ENCODE measurements around the gene MCTP1. TPM values are rescaled to one million over a fixed set of nuclear protein-coding genes. Genes with fewer than 3 reads are reported as not detected.

The MCTP1 gene
- total RNA-seq, 1 experiment from 2014 or later, result 5.6 TPM

DNA sequence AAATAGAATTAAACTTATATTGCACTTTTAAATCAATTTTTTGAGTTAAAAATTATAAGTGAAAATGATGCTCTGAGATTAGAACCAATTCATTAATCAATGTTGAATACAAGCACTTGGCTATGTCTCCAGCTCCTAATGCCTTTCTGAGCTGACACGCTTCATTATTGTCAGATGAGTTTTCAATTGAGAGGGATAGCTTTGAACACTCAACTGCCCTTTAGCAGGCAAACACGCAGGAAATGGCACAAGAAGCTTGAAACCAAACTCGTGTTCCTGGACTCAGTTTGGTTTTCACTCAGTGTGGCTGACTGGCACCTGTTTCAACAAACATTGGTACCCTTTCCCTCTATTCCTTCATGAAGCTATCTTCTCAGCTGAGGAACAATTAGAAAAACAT, 109.8 kb downstream of the MCTP1 start:
- H3K27me3 Mint-ChIP-seq (ENCODE audit: low read depth), result peaks cover 7% of the 10 kb centered on the region
- ATAC-seq, result no peak
- H3K4me3 Mint-ChIP-seq, result no peak overlapping the region
- ChIA-PET CTCF (no interaction called here), POLR2A (no interaction called here)
- no peak for DNase-seq (ENCODE audit: low spot score)
- no peak for TF ChIP-seq TCF7 (CRISPR knock-in tag; IDR thresholded peaks at IDR 0.05; ENCODE audit: low read depth)
- no peak for TF ChIP-seq ZNF263 (CRISPR knock-in tag; IDR thresholded peaks at IDR 0.05; ENCODE audit: low read depth)
- TF ChIP-seq EMX1 (CRISPR knock-in tag; IDR thresholded peaks at IDR 0.05), result no peak
- TF ChIP-seq SMAD3 (CRISPR knock-in tag; IDR thresholded peaks at IDR 0.05; ENCODE audit: borderline replicate concordance), result no peak
- TF ChIP-seq SMAD4 (CRISPR knock-in tag; IDR thresholded peaks at IDR 0.05), result no peak
- no peak for TF ChIP-seq CREM (CRISPR knock-in tag; IDR thresholded peaks at IDR 0.05)
- TF ChIP-seq, protein P1, sequence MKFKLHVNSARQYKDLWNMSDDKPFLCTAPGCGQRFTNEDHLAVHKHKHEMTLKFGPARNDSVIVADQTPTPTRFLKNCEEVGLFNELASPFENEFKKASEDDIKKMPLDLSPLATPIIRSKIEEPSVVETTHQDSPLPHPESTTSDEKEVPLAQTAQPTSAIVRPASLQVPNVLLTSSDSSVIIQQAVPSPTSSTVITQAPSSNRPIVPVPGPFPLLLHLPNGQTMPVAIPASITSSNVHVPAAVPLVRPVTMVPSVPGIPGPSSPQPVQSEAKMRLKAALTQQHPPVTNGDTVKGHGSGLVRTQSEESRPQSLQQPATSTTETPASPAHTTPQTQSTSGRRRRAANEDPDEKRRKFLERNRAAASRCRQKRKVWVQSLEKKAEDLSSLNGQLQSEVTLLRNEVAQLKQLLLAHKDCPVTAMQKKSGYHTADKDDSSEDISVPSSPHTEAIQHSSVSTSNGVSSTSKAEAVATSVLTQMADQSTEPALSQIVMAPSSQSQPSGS (CRISPR knock-in tag; IDR thresholded peaks at IDR 0.05; ENCODE audit: borderline replicate concordance, low read depth), result no peak
- TF ChIP-seq, protein P2, sequence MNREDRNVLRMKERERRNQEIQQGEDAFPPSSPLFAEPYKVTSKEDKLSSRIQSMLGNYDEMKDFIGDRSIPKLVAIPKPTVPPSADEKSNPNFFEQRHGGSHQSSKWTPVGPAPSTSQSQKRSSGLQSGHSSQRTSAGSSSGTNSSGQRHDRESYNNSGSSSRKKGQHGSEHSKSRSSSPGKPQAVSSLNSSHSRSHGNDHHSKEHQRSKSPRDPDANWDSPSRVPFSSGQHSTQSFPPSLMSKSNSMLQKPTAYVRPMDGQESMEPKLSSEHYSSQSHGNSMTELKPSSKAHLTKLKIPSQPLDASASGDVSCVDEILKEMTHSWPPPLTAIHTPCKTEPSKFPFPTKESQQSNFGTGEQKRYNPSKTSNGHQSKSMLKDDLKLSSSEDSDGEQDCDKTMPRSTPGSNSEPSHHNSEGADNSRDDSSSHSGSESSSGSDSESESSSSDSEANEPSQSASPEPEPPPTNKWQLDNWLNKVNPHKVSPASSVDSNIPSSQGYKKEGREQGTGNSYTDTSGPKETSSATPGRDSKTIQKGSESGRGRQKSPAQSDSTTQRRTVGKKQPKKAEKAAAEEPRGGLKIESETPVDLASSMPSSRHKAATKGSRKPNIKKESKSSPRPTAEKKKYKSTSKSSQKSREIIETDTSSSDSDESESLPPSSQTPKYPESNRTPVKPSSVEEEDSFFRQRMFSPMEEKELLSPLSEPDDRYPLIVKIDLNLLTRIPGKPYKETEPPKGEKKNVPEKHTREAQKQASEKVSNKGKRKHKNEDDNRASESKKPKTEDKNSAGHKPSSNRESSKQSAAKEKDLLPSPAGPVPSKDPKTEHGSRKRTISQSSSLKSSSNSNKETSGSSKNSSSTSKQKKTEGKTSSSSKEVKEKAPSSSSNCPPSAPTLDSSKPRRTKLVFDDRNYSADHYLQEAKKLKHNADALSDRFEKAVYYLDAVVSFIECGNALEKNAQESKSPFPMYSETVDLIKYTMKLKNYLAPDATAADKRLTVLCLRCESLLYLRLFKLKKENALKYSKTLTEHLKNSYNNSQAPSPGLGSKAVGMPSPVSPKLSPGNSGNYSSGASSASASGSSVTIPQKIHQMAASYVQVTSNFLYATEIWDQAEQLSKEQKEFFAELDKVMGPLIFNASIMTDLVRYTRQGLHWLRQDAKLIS (CRISPR knock-in tag; IDR thresholded peaks at IDR 0.05; ENCODE audit: borderline replicate concordance), result no peak
- TF ChIP-seq OVOL2 (CRISPR knock-in tag; IDR thresholded peaks at IDR 0.05; ENCODE audit: borderline replicate concordance), result no peak
- TF ChIP-seq IRF1 (CRISPR knock-in tag; IDR thresholded peaks at IDR 0.05), result no peak
- no peak for TF ChIP-seq ESRRA (CRISPR knock-in tag; IDR thresholded peaks at IDR 0.05; ENCODE audit: borderline replicate concordance)
- no peak for TF ChIP-seq ZNF281 (CRISPR knock-in tag; IDR thresholded peaks at IDR 0.05)
- TF ChIP-seq HMGA2 (CRISPR knock-in tag; IDR thresholded peaks at IDR 0.05), result no peak
- no peak for TF ChIP-seq ZBTB21 (CRISPR knock-in tag; IDR thresholded peaks at IDR 0.05; ENCODE audit: borderline replicate concordance)
- H3K36me3 Mint-ChIP-seq, result peaks cover 18% of the 10 kb centered on the region
- peaks cover 17% of the 10 kb centered on the region for H3K9me3 Mint-ChIP-seq
- no peak overlapping the region for H3K27ac Mint-ChIP-seq
- peaks cover 74% of the 10 kb centered on the region for H3K4me1 Mint-ChIP-seq

- ChIA-PET CTCF (interaction anchor here (0.7 kb wide), 1 partner anchor 204 kb away, joined by 3 read pairs; no protein-coding TSS in a partner anchor), POLR2A (interaction anchor here (1.1 kb wide), 1 partner anchor 19 kb away, joined by 4 read pairs; no protein-coding TSS in a partner anchor)
- Mint-ChIP-seq H3K27me3 (ENCODE audit: low read depth) (peaks cover 7% of the 10 kb centered on the region), H3K4me3 (no peak overlapping the region), H3K4me1 (peaks cover 49% of the 10 kb centered on the region), H3K27ac (0 out of 2 replicates have a peak overlapping the region, but pooled peaks have one; percentile 27), H3K36me3 (peaks cover 31% of the 10 kb centered on the region), H3K9me3 (peaks cover 32% of the 10 kb centered on the region)
- DNase-seq (ENCODE audit: low spot score) (no peak), ATAC-seq (peak; percentile 87)
- no peak for TF ChIP-seq NFYB (CRISPR knock-in tag; conservative IDR thresholded peaks at IDR 0.05; ENCODE audit: low read depth)
- no peak for TF ChIP-seq GRHL2 (CRISPR knock-in tag; IDR thresholded peaks at IDR 0.05; ENCODE audit: insufficient replicate concordance, severe bottlenecking)
- no peak for TF ChIP-seq TP53 (CRISPR knock-in tag; IDR thresholded peaks at IDR 0.05)
- no peak for TF ChIP-seq TEAD4 (CRISPR knock-in tag; IDR thresholded peaks at IDR 0.05)
- TF ChIP-seq PRDM15 (CRISPR knock-in tag; IDR thresholded peaks at IDR 0.05), result no peak
- no peak for TF ChIP-seq ZNF671 (CRISPR knock-in tag; IDR thresholded peaks at IDR 0.05)
- no peak for TF ChIP-seq IRF2 (CRISPR knock-in tag; IDR thresholded peaks at IDR 0.05; ENCODE audit: borderline replicate concordance, low read depth)
- TF ChIP-seq USF1 (CRISPR knock-in tag; IDR thresholded peaks at IDR 0.05), result no peak
- no peak for TF ChIP-seq ZNF219 (CRISPR knock-in tag; IDR thresholded peaks at IDR 0.05; ENCODE audit: borderline replicate concordance)
- TF ChIP-seq ZBTB21 (CRISPR knock-in tag; IDR thresholded peaks at IDR 0.05; ENCODE audit: borderline replicate concordance), result no peak
- no peak for TF ChIP-seq NFATC4 (CRISPR knock-in tag; IDR thresholded peaks at IDR 0.05)
Observed at GRCh38 chr5:95172659-95173058, 112.2 kb downstream of the MCTP1 start.

Data from WTC11 (cell line).